Frontal cortex (tissue), 4 donors: Measurements from ENCODE around the gene IRF2BP2. TPM values are rescaled to one million over a fixed set of nuclear protein-coding genes. Genes with fewer than 3 reads are reported as not detected.

ENCODE experiments used
- DNase-seq, 2 donors: peaks; one replicate each; pipeline ENCODE4 v3.0.0; 2012; ENCODE audit warnings: low spot score in 2 of 2
- FAIRE-seq: peaks from 2 replicates; lab custom pipeline; 2012; peaks lifted over from hg19 to GRCh38; lab: Jason Lieb, UNC
- total RNA-seq: library from RNA; depleted of rRNA; stranded (reverse); fragments of >200 nt; gene quantifications from one replicate; pipeline ENCODE4 v1.2.3, GENCODE V29; 2014
- donor health status: control.
- donor health status: control.
- donor health status: control.

Gene IRF2BP2
- 97.0 TPM for total RNA-seq

- DNase-seq: peak; percentile 77 to 88
These were observed at the start of gene IRF2BP2 for GRCh38 chr1:234610061-234610665. TSS of gene IRF2BP2 (minus strand) at chr1:234610178. CDS start at chr1:234609494, 684 bp downstream.

GRCh38 chr1:234659538-234659937, 49.6 kb upstream of the IRF2BP2 start:
- FAIRE-seq (no peak), DNase-seq (no peak)

More at GRCh38 chr1:234610061-234610665, at the start of gene IRF2BP2:
- FAIRE-seq: no peak

GRCh38 chr1:234658138-234658537, 48.2 kb upstream of the IRF2BP2 start:
- no peak for DNase-seq
- FAIRE-seq: no peak

- FAIRE-seq: no peak
- peak in 1 of 2 donors; percentile 30 for DNase-seq
These were observed 47.1 kb upstream of the IRF2BP2 start for GRCh38 chr1:234656944-234657654.

GRCh38 chr1:234656070-234656895, 46.3 kb upstream of the IRF2BP2 start:
- FAIRE-seq (no peak), DNase-seq (no peak)

- no peak for DNase-seq
- FAIRE-seq: no peak
These were observed 45.5 kb upstream of the IRF2BP2 start for GRCh38 chr1:234655328-234656069.

GRCh38 chr1:234654002-234654733, 44.2 kb upstream of the IRF2BP2 start:
- FAIRE-seq (no peak), DNase-seq (no peak)

GRCh38 chr1:234649432-234650081, 39.6 kb upstream of the IRF2BP2 start:
- FAIRE-seq (no peak), DNase-seq (no peak)

- DNase-seq (no peak), FAIRE-seq (no peak)
These were observed 37.8 kb upstream of the IRF2BP2 start for GRCh38 chr1:234647758-234648157.

- FAIRE-seq: no peak
These were observed 37.3 kb upstream of the IRF2BP2 start for GRCh38 chr1:234647245-234647644.

GRCh38 chr1:234645964-234646363, 36.0 kb upstream of the IRF2BP2 start:
- FAIRE-seq: no peak
- DNase-seq: no peak

More at GRCh38 chr1:234647245-234647644, 37.3 kb upstream of the IRF2BP2 start:
- DNase-seq: no peak

GRCh38 chr1:234645474-234645953, 35.5 kb upstream of the IRF2BP2 start:
- DNase-seq (no peak), FAIRE-seq (no peak)

GRCh38 chr1:234644928-234645327, 35.0 kb upstream of the IRF2BP2 start:
- no peak for FAIRE-seq
- DNase-seq: no peak

GRCh38 chr1:234643850-234644134, 33.8 kb upstream of the IRF2BP2 start:
- DNase-seq (no peak), FAIRE-seq (no peak)

GRCh38 chr1:234643111-234643849, 33.3 kb upstream of the IRF2BP2 start:
- no peak for FAIRE-seq
- no peak for DNase-seq

GRCh38 chr1:234642428-234642827, 32.5 kb upstream of the IRF2BP2 start:
- DNase-seq: no peak

GRCh38 chr1:234639961-234640360, 30.0 kb upstream of the IRF2BP2 start:
- no peak for DNase-seq
- FAIRE-seq: no peak

More at GRCh38 chr1:234642428-234642827, 32.5 kb upstream of the IRF2BP2 start:
- FAIRE-seq: no peak
